Measurements from ENCODE around the gene PBX3. TPM values are rescaled to one million over a fixed set of nuclear protein-coding genes. Genes with fewer than 3 reads are reported as not detected.

Gene PBX3
- total and polyA plus RNA-seq, 10 of the 15 experiments (the other 5 are each of a cell fraction or from before 2014, with no cell fraction given), result 6.7 to 146 (median 22.2) TPM

GRCh38 chr9:125883565-125884217 lies 136.5 kb downstream of the PBX3 start (continued):
- TF ChIP-seq ZNF687 (IDR thresholded peaks at IDR 0.05), result no peak
- TF ChIP-seq NR2C1 (IDR thresholded peaks at IDR 0.05), result no peak
- no peak for TF ChIP-seq BRCA1 (IDR thresholded peaks at IDR 0.05; ENCODE audit: low read depth, low read length)
- no peak for TF ChIP-seq BCLAF1 (IDR thresholded peaks at IDR 0.05)
- no peak for TF ChIP-seq ZBED1 (IDR thresholded peaks at IDR 0.05; ENCODE audit: borderline replicate concordance)
- no peak for TF ChIP-seq POLR2AphosphoS2 (IDR thresholded peaks at IDR 0.05; ENCODE audit: low read depth, low read length)
